T-helper 1 cell treated with Interleukin-12 subunit alpha and Interleukin-12 subunit beta and Interleukin-4 antibody, amounts not matched to agents 30 μg/mL and 1 μg/mL, for 36 hours (primary cell): ENCODE results near the gene YRDC.

Experiments used
- H3K27ac Mint-ChIP-seq: one replicate; pipeline ENCODE4 v1.8.0; 2021; ENCODE audit warnings: mild to moderate bottlenecking, mixed read lengths
- H3K27me3 Mint-ChIP-seq: one replicate; pipeline ENCODE4 v1.8.0; 2021; ENCODE audit warnings: low read depth, mixed read lengths
- H3K36me3 Mint-ChIP-seq: one replicate; pipeline ENCODE4 v1.8.0; 2021; ENCODE audit warnings: low read depth, mixed read lengths
- H3K4me1 Mint-ChIP-seq: one replicate; pipeline ENCODE4 v1.8.0; 2021; ENCODE audit warnings: low read depth, mixed read lengths
- H3K4me3 Mint-ChIP-seq: one replicate; pipeline ENCODE4 v1.8.0; 2021; ENCODE audit warnings: mild to moderate bottlenecking, moderate library complexity, mixed read lengths
- H3K9me3 Mint-ChIP-seq: one replicate; pipeline ENCODE4 v1.8.0; 2021; ENCODE audit warnings: mixed read lengths

Gene YRDC

DNA sequence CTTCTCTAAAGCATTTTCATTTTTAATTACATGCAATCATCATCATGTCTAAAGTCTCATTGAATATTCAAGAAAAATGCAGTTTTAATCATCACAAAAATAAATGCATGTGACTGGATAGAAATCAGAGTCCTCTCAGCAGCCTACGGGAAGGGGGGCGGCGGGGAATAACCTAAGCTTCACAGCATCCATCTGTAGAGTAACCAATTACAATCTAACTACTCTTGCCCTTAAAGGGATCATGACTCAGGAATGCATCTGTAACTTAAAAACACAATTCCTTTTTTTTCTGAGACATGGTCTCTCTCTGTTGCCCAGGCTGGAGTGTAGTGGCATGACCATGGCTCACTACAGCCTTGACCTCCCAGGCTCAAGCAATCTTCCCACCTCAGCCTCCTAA is 28.8 kb upstream of the YRDC start:
- Mint-ChIP-seq H3K4me3 (no peak overlapping the region), H3K36me3 (peaks cover 24% of the 10 kb centered on the region), H3K9me3 (no peaks in the 10 kb centered on the region), H3K27ac (no peak overlapping the region), H3K4me1 (peaks cover 4% of the 10 kb centered on the region), H3K27me3 (no peaks in the 10 kb centered on the region)

DNA sequence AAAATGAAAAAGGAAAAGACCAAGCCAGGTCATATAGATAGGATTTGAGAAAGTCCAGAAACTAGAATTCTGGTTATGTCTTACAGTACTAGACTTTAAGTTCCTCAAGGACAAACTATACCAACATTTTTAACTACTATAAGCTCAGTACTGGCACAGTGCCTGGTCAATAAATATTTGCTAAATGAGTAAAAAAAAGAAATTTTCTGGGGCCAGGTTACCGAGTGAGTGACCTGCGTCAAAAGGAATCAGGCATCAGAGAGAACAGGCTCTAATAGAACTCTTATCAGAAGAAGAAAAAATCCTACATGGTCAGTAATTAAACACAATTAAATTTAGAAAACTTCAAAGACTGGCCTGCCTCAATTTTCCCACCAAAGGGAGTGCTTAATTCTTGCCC is 23.8 kb upstream of the YRDC start:
- Mint-ChIP-seq H3K27me3 (no peaks in the 10 kb centered on the region), H3K4me1 (peaks cover 4% of the 10 kb centered on the region), H3K36me3 (peaks cover 30% of the 10 kb centered on the region), H3K4me3 (no peak overlapping the region), H3K9me3 (no peaks in the 10 kb centered on the region), H3K27ac (no peak overlapping the region)

DNA sequence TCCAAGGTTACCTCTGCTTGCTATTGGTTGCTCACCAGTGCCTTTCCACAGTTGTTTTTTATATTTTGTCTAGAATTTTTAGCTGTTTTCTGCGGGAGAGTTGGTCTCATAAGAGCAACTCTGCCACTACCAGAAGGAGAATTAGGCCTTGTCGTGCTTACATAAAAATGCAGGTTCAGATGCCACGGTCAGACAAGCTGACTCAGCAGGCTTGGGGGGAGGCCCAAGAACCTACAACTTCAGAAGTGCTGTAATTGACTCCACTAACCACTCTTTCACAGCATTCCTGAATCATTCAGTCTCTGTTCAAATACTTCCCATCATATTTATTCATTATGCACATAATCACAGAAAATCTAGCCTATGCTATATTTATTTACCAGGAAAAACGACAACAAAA is 23.1 kb upstream of the YRDC start:
- Mint-ChIP-seq H3K27me3 (no peaks in the 10 kb centered on the region), H3K9me3 (no peaks in the 10 kb centered on the region), H3K4me3 (no peak overlapping the region), H3K36me3 (peaks cover 30% of the 10 kb centered on the region), H3K27ac (no peak overlapping the region), H3K4me1 (peaks cover 4% of the 10 kb centered on the region)

DNA sequence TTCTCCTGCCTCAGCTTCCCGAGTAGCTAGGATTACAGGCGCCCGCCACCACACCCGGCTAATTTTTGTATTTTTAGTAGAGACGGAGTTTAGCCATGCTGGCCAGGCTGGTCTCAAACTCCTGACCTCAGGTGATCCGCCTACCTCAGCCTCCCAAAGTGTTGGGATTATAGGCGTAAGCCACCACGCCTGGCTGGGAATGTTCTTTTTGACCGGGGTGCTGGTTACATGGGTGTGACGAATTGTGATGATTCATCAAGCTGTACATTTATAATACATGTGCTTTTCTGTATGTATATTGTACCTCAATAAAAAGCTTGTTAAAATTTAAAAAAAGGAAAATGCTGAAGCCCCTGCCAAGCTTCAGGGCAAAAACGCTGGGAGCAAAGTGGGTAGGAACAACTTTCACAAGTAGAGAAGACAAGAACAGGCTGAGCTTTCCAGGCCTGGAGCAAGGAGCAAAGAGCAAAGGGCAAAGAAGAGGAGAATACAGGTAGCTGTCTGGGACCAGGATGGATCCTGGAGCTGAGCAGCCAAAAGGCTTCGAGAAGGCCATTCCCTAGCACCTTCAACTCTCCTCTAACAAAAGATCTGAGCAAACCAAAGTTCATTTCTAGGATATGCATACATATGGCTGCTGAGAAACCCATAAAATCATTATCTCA is 20.5 kb upstream of the YRDC start:
- Mint-ChIP-seq H3K4me3 (no peak overlapping the region), H3K9me3 (no peaks in the 10 kb centered on the region), H3K27me3 (no peaks in the 10 kb centered on the region), H3K27ac (no peak overlapping the region), H3K4me1 (peaks cover 6% of the 10 kb centered on the region), H3K36me3 (peaks cover 18% of the 10 kb centered on the region)

DNA sequence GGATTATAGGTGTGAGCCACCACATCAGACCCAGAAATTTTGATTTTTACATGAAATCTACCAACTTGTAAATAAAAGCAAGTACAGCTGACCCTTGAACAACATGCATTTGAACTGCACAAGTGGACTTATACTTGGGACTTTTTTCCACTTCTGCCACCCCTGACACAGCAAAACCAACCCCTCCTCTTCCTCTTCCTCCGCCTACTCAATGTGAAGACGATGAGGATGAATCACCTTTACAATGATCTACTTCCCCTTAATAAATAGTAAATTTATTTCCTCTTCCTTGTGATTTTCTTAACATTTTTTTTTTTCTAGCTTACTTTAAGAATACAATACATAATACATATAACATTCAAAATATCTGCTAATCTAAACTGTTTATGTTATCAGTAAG is 17.5 kb upstream of the YRDC start:
- Mint-ChIP-seq H3K9me3 (no peaks in the 10 kb centered on the region), H3K4me3 (no peak overlapping the region), H3K27ac (no peak overlapping the region), H3K27me3 (no peaks in the 10 kb centered on the region), H3K4me1 (peaks cover 4% of the 10 kb centered on the region), H3K36me3 (peaks cover 28% of the 10 kb centered on the region)

DNA sequence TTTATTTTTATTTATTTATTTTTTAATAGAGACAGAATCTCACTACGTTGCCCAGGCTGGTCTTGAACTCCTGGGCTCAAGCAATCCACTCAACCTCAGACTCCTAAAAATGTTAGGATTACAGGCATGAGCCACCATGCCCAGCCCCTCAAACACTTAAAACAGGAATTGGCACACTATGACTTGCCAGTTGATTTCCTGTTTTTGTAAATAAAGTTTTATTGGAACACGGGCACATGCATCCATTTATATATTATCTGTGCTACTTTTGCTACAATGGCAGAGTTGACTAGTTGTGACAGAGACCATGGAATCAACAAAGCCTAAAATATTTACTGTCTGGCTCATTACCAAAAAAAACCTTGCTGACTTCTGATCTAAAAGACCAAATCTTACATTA is 16.0 kb upstream of the YRDC start:
- no peaks in the 10 kb centered on the region for H3K27me3 Mint-ChIP-seq
- H3K27ac Mint-ChIP-seq = no peak overlapping the region
- H3K4me3 Mint-ChIP-seq = no peak overlapping the region
- peaks cover 32% of the 10 kb centered on the region for H3K36me3 Mint-ChIP-seq
- H3K9me3 Mint-ChIP-seq = no peaks in the 10 kb centered on the region
- peaks cover 4% of the 10 kb centered on the region for H3K4me1 Mint-ChIP-seq

DNA sequence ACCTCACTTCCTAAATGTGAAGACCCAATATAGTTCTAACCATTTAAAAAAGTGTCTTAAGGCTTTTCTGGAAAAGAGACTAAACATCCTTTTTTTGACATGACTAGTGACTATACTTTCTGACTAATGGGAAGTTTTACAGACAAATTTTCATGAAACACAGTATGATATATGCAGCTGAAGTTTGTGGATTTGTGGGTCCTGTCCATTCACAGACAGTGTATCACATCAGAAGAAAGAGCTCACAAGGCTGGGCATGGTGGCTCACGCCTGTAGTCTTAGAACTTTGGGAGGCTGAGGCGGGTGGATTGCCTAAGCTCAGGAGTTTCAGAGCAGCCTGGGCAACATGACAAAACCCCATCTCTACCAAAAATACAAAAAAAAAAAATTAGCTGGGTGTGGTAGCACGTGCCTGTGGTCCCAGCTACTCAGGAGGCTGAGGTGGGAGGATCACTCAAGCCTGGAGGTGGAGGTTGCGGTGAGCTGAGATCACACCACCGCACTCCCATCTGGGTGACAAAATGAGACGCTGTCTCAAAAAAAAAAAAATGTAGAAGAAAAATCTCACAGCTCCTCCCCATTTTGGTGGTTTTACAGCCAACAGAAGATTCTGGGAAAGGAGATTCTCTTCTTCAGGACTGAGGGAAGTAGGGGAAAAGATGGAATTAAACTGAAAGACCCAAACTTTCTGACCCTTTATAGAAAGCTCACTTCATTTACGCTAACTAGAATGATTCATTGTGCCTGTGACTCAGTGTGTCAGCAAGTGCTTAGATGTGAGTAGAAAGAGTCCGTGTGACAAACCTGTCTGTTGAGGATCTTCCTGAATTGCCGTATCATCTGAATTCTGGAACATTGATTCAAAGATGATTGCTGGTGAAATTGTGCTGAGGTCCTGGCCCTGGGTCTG is 15.2 kb upstream of the YRDC start:
- Mint-ChIP-seq H3K27me3 (no peaks in the 10 kb centered on the region), H3K36me3 (peaks cover 30% of the 10 kb centered on the region), H3K9me3 (no peaks in the 10 kb centered on the region), H3K4me3 (no peak overlapping the region), H3K27ac (peak overlapping the region; percentile 60), H3K4me1 (peaks cover 4% of the 10 kb centered on the region)

DNA sequence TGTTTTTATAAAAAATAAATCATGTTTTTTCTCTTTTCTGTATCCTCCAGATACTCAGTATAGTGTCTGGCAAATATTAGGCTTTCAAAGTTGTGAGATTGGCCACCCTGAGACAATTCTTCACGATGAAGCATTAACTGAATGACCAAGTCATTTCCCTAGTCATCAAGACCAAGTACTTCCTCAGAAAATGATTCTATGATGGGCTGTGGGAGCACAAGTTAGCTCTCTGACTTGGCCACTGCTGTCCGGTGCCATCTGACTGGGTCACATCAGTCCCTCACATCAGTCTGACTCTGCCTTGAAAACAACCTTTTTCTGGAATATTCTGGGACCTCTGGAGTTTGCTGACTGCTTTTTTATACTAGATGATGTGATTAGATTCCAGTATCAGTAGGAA is 13.5 kb upstream of the YRDC start:
- Mint-ChIP-seq H3K9me3 (no peaks in the 10 kb centered on the region), H3K27ac (no peak overlapping the region), H3K4me3 (no peak overlapping the region), H3K36me3 (peaks cover 27% of the 10 kb centered on the region), H3K27me3 (no peaks in the 10 kb centered on the region), H3K4me1 (peaks cover 4% of the 10 kb centered on the region)

DNA sequence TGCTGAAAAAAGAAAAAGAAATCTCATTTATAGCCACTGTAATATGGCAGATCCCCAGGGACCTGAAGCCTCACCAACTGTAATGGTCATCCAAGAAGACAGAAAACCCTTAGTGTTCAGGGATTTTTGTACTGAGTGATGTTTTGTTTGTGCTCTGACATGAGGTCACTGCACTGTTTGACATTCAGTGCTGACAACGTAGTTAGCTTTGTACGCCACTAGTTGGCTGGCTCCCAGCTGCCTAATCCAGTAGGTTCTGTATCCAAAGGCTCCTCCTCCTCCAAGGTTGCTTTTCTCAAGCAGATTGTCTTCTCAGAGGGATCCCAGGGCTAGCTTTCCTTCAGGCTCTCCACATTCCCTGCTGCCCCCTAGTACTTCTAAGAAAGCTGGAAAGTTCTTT is 9.5 kb upstream of the YRDC start:
- H3K4me1 Mint-ChIP-seq = no peaks in the 10 kb centered on the region
- H3K27me3 Mint-ChIP-seq = no peaks in the 10 kb centered on the region
- peaks cover 21% of the 10 kb centered on the region for H3K36me3 Mint-ChIP-seq
- H3K27ac Mint-ChIP-seq = no peak overlapping the region
- H3K9me3 Mint-ChIP-seq = no peaks in the 10 kb centered on the region
- H3K4me3 Mint-ChIP-seq = no peak overlapping the region

DNA sequence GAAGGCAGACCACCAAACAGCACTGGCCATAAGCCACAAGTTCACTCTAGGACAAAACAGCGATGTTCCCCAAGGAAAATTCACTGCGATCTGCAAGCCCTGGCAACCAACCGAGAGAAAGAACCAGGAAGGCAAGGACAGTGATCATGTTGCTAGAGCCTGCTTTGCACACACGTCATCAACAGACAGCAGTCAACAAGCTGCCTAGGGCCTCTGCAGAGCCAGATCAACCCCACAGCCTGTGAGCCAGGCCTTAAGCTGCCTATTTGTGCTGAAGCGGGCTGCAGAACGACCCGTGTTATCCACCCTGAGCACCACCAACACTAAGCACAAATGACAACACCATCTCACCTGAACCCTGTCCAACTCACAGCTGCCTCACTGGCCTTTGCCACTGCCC is 6.2 kb upstream of the YRDC start:
- no peak overlapping the region for H3K4me3 Mint-ChIP-seq
- H3K36me3 Mint-ChIP-seq = peaks cover 12% of the 10 kb centered on the region
- H3K27ac Mint-ChIP-seq = no peak overlapping the region
- H3K4me1 Mint-ChIP-seq = peaks cover 8% of the 10 kb centered on the region
- no peaks in the 10 kb centered on the region for H3K9me3 Mint-ChIP-seq
- H3K27me3 Mint-ChIP-seq = no peaks in the 10 kb centered on the region

DNA sequence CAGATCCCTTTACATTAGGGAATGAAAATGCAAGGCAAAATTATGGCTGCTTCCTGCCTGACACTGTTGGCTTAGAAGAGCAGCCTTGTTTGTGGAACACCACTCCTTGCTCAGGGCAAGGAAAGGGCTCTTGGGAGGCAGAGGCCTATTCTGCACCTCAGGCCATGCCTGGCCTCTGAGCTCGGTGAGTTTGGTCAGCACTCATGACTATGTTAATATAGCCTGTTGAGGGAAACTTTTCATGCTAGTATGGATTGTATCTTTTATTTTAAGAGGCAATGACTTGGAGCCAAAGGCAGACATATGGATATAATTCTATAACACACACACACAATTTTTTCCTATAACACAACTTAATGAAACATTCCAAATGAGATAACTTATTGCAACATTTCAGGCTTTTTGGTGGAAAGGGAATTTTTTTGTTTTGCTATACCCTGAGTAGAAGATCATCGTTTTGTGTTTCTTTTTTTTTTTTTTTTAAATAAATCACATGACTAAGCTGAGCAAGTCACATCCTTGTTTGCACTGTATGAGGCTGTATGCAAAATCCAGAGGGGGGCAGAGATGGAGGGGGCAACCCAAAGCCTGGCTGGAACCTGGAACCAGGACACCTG is 5.6 kb upstream of the YRDC start:
- Mint-ChIP-seq H3K4me1 (peaks cover 11% of the 10 kb centered on the region), H3K27me3 (no peaks in the 10 kb centered on the region), H3K36me3 (peaks cover 12% of the 10 kb centered on the region), H3K9me3 (no peaks in the 10 kb centered on the region), H3K4me3 (no peak overlapping the region), H3K27ac (no peak overlapping the region)

DNA sequence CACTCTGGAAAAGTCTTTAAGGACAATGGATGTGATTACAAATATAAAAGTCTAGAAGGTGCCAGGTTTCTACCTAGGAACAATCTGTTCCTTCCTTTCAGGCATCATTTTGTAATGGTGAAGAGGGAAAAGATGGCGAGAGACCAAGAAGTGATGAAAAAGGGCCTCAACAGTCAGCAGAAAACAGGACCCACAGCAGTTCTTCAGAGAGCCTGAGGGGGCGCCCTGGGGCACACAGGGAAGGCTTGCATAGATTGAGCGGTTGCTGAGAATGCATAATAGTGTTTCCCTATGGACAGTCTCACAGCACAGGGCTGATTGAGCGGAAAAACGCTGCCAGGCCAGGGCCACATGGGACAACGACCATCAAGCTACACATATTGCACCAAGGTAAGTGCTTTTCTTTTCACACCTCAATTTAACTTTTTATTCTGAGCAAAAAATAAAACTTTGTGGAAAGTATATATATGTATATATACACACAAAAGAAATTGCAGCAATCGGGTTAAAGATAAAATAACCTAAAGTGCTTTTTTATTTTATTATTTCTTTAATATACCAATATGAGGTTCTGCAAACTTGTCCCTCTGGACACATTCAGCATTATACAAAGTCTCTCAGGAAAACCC is 3.1 kb upstream of the YRDC start:
- Mint-ChIP-seq H3K36me3 (peaks cover 13% of the 10 kb centered on the region), H3K4me1 (peaks cover 17% of the 10 kb centered on the region), H3K9me3 (no peaks in the 10 kb centered on the region), H3K27me3 (no peaks in the 10 kb centered on the region), H3K27ac (no peak overlapping the region), H3K4me3 (no peak overlapping the region)

DNA sequence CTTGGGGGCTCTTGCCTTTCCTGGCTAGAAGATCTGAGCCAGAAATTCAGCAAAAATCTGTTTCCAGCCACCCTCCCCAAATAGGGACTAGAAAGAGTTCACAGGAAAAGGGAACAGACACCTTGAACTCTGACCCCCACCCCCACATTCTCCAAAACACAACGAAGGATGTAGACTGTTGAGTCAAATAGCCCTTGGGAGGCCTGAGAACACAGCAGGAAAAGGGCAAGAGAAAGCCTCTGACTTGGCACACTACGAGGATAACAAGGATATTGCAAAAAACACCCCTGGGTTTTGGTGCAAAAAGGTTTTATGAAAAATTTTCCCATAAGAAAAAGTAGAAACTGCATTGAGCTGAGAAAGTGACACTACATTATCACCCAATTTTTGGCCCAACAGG is 1.9 kb upstream of the YRDC start:
- H3K27me3 Mint-ChIP-seq = no peaks in the 10 kb centered on the region
- no peak overlapping the region for H3K27ac Mint-ChIP-seq
- H3K36me3 Mint-ChIP-seq = peaks cover 20% of the 10 kb centered on the region
- no peak overlapping the region for H3K4me3 Mint-ChIP-seq
- no peaks in the 10 kb centered on the region for H3K9me3 Mint-ChIP-seq
- peaks cover 20% of the 10 kb centered on the region for H3K4me1 Mint-ChIP-seq

DNA sequence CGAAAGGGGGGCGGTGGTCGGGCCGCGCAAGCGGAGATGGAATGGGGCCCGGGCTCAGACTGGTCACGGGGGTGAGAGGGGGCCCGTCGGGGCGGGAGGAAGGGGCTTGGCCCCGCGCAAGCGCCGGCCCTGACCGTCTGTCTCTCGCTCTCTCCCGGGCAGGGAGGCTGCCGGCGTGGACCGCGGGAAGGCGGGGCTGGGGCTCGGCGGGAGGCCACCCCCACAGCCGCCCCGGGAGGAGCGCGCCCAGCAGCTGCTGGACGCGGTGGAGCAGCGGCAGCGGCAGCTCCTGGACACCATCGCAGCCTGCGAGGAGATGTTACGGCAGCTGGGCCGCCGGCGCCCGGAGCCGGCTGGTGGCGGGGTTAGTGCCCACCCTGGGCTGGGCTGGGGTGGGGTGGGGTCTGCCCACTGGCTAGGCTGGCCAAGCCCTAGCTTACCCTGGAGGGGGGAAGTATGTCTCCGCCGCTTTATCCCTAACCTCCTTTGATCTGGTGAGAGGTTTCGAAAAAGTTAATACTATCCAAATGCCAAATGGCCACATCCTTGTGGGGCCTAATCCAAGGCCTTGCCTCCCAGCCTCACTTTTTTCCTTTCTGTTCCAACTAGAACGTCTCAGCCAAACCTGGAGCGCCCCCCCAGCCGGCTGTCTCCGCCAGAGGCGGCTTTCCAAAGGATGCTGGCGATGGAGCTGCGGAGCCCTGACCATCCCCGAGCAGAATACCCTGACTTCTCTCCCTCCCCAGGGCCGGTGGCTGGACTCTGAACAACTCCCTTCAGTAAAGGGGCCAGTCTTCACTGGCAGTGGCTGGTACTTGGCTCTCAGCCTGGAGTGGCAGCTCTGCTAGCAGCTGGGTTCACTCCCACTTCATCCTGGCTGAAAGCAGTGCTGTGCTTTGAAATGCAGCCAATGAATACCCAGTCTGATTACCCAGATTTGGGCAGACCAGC is 636 bp upstream of the YRDC start:
- Mint-ChIP-seq H3K27me3 (no peaks in the 10 kb centered on the region), H3K36me3 (peaks cover 27% of the 10 kb centered on the region), H3K27ac (peak overlapping the region; percentile 97), H3K4me1 (peaks cover 20% of the 10 kb centered on the region), H3K4me3 (peak overlapping the region; percentile 95), H3K9me3 (no peaks in the 10 kb centered on the region)
